Fibroblast of pulmonary artery (primary cell): ENCODE results near the gene CUL4B.

Experiments used
- DNase-seq: peaks from one replicate; pipeline ENCODE4 v3.0.0-alpha.2; 2010; ENCODE audit warnings: low read depth
- H3K4me3 ChIP-seq: replicated peaks from 2 replicates; pipeline ENCODE4 v1.5.1; 2011; ENCODE audit warnings: low read depth, mild to moderate bottlenecking, control low read depth, low read length, moderate library complexity
- TF ChIP-seq, protein P1 (sequence below): IDR thresholded peaks from 2 replicates; pipeline ENCODE4 v1.5.1; 2011; ENCODE audit warnings: mild to moderate bottlenecking, control low read depth, low read length, inconsistent platforms; ENCODE audit errors: missing control alignments

Gene CUL4B

DNA sequence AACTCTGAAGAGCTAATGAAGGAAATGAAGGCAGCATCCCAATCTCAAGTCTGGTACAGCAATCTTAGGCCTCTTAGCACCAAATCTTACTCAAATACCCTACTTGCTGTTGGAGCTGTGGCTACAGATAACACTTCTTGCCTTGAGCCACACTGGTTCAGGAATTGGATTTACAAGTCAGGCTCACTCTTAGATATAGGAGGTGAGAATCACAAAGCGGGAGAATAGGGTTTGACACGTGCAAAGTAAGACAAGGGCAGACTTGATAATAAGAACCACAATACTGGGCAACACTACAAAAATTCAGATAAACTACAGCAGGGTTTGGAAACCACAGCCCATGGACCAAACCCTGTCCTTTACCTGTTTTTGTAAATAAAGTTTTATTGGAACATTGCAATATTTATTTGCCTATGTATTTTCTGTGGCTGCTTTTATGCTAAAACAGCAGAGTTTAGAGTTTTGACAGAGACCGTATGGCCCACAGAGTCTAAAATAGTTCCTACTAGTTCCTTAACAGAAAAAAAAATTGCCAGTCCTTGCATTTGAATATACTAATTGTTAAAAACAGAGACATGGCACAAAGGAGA lies 9.3 kb upstream of the CUL4B start:
- TF ChIP-seq, protein P1, sequence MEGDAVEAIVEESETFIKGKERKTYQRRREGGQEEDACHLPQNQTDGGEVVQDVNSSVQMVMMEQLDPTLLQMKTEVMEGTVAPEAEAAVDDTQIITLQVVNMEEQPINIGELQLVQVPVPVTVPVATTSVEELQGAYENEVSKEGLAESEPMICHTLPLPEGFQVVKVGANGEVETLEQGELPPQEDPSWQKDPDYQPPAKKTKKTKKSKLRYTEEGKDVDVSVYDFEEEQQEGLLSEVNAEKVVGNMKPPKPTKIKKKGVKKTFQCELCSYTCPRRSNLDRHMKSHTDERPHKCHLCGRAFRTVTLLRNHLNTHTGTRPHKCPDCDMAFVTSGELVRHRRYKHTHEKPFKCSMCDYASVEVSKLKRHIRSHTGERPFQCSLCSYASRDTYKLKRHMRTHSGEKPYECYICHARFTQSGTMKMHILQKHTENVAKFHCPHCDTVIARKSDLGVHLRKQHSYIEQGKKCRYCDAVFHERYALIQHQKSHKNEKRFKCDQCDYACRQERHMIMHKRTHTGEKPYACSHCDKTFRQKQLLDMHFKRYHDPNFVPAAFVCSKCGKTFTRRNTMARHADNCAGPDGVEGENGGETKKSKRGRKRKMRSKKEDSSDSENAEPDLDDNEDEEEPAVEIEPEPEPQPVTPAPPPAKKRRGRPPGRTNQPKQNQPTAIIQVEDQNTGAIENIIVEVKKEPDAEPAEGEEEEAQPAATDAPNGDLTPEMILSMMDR: no peak
- DNase-seq: no peak
- H3K4me3 ChIP-seq: no peak overlapping the region

DNA sequence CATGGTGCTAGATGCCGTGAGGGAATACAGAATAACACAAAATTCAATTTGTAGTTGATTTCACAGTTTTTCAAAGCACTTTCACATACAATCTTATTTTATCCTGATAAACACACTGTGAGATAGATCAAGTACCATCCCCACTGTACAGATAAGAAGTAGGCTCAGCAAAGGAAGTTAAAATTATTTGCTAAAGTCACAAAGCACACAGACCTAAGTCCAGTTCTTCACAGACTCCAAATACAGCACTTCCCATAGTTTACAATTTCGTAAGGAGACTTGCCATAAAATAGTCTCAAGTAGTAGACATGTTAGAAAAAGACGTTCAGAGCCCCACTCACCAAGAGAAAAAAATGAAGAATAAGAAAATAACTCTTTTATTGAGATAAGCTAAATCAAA lies 7.8 kb upstream of the CUL4B start:
- TF ChIP-seq, protein P1: no peak
- no peak overlapping the region for H3K4me3 ChIP-seq
- DNase-seq: no peak

DNA sequence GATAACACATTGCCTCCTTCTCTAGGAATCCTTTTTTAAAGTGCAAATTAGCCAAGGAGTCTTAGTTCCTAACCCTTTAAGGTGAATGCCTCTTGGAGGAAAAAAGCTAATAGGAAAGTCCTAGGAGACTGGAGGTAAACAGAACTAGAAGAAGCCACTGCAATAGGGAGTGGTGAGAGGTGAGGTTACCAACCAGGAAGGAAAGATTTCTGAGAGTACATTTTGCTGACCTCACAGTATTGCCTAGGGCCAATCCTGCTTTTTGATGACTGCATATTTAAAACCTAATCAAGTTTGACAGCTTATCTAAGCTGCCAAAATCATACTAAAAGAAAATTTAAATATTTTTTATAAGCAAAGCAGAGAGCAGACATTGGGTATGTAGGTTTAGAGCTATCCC lies 7.3 kb upstream of the CUL4B start:
- TF ChIP-seq, protein P1: no peak
- H3K4me3 ChIP-seq: no peak overlapping the region
- no peak for DNase-seq

DNA sequence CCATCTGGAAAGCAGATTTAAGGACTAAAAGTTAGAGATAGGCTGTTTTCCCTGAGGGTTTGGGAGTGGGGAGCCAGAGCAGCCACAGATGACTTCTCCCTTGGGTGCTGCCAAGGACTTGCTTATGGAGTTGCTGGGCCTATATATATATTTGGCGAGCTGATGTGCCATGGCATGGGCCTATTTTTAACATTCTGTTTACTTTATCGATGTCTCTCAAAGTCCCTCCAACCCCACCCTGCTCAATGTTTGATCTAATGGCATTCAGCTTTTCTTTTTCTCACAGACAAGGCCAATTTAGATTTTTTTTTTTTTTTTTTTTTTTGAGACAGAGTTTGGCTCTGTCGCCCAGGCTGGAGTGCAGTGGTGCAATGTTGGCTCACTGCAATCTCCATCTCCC lies 6.1 kb upstream of the CUL4B start:
- TF ChIP-seq, protein P1: no peak
- no peak for DNase-seq
- H3K4me3 ChIP-seq: no peak overlapping the region

DNA sequence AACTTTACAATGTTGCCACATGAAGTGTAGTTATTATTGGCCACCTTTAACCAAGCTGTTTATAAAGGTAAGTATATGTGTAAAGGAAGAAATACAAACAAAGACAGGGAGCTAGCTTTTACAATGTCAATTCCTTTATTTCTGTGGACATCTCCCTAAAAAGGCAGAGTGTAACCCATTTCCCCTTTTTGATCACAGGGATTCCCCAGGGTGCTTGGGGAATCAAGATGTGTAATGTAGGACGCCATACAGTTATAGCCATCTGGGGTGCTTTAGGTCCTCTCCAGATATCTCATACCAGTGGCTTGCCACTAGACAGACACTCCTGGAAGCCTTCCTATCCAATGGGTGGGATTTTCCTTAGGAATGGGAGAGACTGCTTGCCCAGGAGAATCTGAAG lies 4.2 kb upstream of the CUL4B start:
- no peak for DNase-seq
- TF ChIP-seq, protein P1: no peak
- H3K4me3 ChIP-seq: no peak overlapping the region

DNA sequence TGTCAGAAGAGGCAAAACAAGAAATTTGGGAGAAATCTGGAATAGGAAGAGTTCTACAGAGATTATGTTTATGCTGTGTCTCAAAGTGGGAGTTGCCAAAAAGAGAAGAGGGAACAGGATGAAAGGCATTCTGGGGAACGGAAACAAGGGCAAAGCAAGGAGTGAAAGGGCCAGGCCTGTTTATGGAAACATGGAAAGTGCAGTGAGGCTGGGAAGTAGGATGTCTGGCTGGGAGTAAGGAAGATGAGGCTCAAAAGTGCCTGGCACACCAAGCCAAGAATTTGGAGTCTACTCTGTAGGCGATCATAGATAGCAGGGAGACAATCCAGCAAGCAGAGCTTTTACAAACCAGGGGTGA lies 1.8 kb upstream of the CUL4B start:
- no peak overlapping the region for H3K4me3 ChIP-seq
- DNase-seq: no peak
- TF ChIP-seq, protein P1: no peak

DNA sequence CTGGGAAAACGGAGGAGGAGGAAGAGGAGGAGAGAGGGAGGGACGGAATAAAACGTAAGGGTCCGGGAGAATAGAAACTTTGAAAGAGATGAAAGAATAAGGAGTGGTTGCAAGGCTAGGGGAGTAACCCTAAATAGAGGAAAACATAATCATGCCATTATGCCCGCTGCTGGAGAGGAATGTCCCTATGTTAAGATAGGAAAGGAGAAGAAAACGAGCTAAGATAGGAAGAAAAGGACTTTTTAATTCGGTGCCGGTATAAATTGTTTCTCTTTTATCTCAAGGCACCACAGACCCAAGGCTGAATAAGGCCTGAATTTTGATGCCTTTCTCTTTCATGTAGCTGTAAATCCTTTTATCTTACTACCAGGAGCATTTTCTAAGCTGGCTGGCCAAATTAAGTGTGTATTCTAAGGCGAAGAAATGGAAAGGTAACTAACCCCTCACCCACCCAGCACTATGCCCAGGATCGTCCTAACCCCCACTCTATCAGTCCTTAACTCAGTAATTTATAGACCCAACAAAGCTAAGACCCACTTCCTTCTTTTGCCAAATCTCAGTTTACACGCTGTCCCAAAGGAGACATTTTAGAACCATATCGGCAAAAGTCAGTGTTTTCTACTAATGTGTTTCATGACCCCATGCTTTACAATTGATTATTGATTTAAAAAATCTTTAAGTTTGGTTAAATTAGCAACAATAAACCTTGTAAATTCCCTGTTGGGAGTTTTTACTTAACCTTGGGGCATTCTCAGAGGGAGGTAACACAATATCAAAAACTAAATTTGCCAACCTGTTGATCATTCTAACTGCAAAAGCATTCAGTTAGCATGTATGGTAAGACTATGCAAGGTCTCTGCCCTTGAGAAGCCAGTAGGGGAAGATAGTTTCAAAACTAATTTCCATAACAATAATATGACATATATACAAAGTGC lies 1.1 kb upstream of the CUL4B start:
- TF ChIP-seq, protein P1: no peak

More for the DNA sequence above, 1.1 kb upstream of the CUL4B start:
- peak overlapping the region; percentile 62 for H3K4me3 ChIP-seq
- no peak for DNase-seq
